K562 (cell line): Measurements from ENCODE around the gene TSPAN15. TPM values are rescaled to one million over a fixed set of nuclear protein-coding genes. Genes with fewer than 3 reads are reported as not detected.
A peak's percentile ranks its signal among the peaks of the same experiment; 100 is the strongest.

Experiments used
- ADNP ChIP-seq: fragments of 200-800 bp; sonication (Bioruptor generic); IDR thresholded peaks from 2 replicates; pipeline ENCODE4 v1.6.1; 2016; ENCODE audit warnings: missing genetic modification characterization, missing compliant biosample characterization
- ATF2 ChIP-seq: sonication (generic); formaldehyde crosslinking; IDR thresholded peaks from 2 replicates; pipeline ENCODE4 v1.8.1; 2022; ENCODE audit warnings: missing genetic modification reagents
- HCFC1 ChIP-seq: IDR thresholded peaks from 2 replicates; pipeline ENCODE4 v1.6.1; 2012; ENCODE audit warnings: low read depth, low read length, improper control_type of control experiment
- MAFK ChIP-seq: IDR thresholded peaks from 2 replicates; pipeline ENCODE4 v1.6.1; 2011; ENCODE audit warnings: low read length, improper control_type of control experiment
- RBM15 ChIP-seq: fragments of 200-400 bp; formaldehyde crosslinking; IDR thresholded peaks from 2 replicates; pipeline ENCODE4 v1.6.1; 2018; ENCODE audit warnings: mild to moderate bottlenecking, low read length, moderate library complexity; ENCODE audit not compliant: insufficient read depth
- RERE ChIP-seq: sonication (generic); formaldehyde crosslinking; IDR thresholded peaks from 2 replicates; pipeline ENCODE4 v1.8.0; 2023; ENCODE audit warnings: missing genetic modification reagents, mild to moderate bottlenecking, borderline replicate concordance
- STAG1 ChIP-seq: sonication (generic); formaldehyde crosslinking; IDR thresholded peaks from 2 replicates; pipeline ENCODE4 v1.5.0; 2020; ENCODE audit warnings: missing genetic modification reagents, borderline replicate concordance
- TFE3 ChIP-seq: fragments of 450-650 bp; formaldehyde crosslinking; IDR thresholded peaks from 2 replicates; pipeline ENCODE4 v1.4.0; 2020; ENCODE audit warnings: mild to moderate bottlenecking, mixed read lengths
- ZKSCAN1 ChIP-seq: fragments of 150-350 bp; IDR thresholded peaks from 2 replicates; pipeline ENCODE4 v1.6.1; 2016; ENCODE audit warnings: low read depth, low read length
- polyA plus RNA-seq, 8 experiments: library from polyadenylated mRNA; depleted of rRNA in 4 of 8; stranded (reverse) in 5 of 8; unstranded in 3 of 8; fragments of >200 nt; fragmentation: Nextera tagmentation in 2 of 8; fragmentation: Illumina TruSeq in 1 of 8; extraction: Ambion mirVana in 2 of 8; extraction: Trizol in 1 of 8; gene quantifications; 2 replicates each; pipeline versions ENCODE4 v1.2.1 to v1.2.3, GENCODE V29; 2011 to 2014; ENCODE audit warnings: inconsistent platforms in 1 of 8, missing spikeins in 1 of 8
- total RNA-seq, 7 experiments: library from RNA; depleted of rRNA in 6 of 7; stranded (reverse); fragments of >200 nt in 6 of 7; fragmentation: Illumina TruSeq in 2 of 7; extraction: Trizol in 2 of 7; gene quantifications; 2 replicates each; pipeline versions ENCODE4 v1.2.1 to v1.2.3, GENCODE V29; 2011 to 2021; ENCODE audit warnings: low replicate concordance in 1 of 7
- TF ChIP-seq, protein P1 (sequence below): fragments of 450-650 bp; IDR thresholded peaks from 2 replicates; pipeline ENCODE4 v1.6.1; 2016
- TF ChIP-seq, protein P2 (sequence below), 2 experiments: fragments of 450-650 bp; IDR thresholded peaks; 2 replicates each; pipeline ENCODE4 v1.6.1; 2018; ENCODE audit warnings: mild to moderate bottlenecking in 2 of 2, low read depth in 1 of 2; ENCODE audit not compliant: partially characterized antibody in 2 of 2
- TF ChIP-seq, protein P3 (sequence below): fragments of 250-450 bp; sonication (Bioruptor Pico); IDR thresholded peaks from 2 replicates; pipeline ENCODE4 v1.5.0; 2021

Gene TSPAN15
- total and polyA plus RNA-seq, 9 of the 15 experiments (the other 6 are each of a cell fraction or from before 2014, with no cell fraction given) = 0.33 to 1.0 (median 0.45) TPM; not detected in 2

DNA sequence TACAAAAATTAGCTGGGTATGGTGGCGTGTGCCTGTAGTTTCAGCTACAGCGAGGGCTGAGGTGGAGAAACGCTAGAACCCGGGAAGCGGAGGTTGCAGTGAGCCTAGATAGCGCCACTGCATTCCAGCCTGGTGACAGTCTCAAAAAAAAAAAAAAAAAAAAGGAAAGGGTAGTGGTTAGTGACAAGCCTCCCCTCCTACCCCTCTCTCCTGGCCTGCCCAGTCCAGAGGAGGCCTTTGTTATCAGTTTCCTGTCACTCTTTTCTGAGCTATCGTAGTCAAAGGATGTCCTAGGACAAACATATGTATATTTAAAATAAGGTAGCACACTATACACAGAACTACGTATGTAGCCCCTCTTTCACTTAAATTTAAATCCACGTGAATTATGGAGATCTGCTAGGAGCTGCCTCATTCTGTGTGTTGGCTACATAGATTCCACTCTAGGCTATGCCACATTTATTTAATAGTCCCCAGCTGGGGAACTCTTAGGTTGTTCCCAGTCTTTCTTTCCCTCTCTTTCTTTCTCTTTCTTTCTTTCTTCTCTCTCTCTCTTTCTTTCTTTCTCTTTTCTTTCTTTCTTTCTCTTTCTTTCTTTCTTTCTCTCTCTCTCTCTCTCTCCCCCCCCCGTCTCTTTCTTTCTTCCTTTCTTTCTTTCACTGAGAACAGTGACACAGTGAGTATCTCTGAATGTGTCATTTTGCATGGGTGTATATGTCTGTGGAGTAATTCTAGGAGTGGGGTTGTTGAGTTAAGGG is 3.9 kb downstream of the TSPAN15 start (continued):
- no peak for TF ChIP-seq ATF2 (CRISPR knock-in tag)
- TF ChIP-seq, protein P1, sequence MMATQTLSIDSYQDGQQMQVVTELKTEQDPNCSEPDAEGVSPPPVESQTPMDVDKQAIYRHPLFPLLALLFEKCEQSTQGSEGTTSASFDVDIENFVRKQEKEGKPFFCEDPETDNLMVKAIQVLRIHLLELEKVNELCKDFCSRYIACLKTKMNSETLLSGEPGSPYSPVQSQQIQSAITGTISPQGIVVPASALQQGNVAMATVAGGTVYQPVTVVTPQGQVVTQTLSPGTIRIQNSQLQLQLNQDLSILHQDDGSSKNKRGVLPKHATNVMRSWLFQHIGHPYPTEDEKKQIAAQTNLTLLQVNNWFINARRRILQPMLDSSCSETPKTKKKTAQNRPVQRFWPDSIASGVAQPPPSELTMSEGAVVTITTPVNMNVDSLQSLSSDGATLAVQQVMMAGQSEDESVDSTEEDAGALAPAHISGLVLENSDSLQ = peak; percentile 54
- TF ChIP-seq TFE3 (CRISPR knock-in tag) = no peak
- TF ChIP-seq ZKSCAN1 = no peak
- no peak for TF ChIP-seq STAG1 (CRISPR knock-in tag)
- TF ChIP-seq ADNP (tag) = no peak
- no peak for TF ChIP-seq MAFK
- no peak for TF ChIP-seq HCFC1
- TF ChIP-seq RERE = no peak
- TF ChIP-seq, protein P2, sequence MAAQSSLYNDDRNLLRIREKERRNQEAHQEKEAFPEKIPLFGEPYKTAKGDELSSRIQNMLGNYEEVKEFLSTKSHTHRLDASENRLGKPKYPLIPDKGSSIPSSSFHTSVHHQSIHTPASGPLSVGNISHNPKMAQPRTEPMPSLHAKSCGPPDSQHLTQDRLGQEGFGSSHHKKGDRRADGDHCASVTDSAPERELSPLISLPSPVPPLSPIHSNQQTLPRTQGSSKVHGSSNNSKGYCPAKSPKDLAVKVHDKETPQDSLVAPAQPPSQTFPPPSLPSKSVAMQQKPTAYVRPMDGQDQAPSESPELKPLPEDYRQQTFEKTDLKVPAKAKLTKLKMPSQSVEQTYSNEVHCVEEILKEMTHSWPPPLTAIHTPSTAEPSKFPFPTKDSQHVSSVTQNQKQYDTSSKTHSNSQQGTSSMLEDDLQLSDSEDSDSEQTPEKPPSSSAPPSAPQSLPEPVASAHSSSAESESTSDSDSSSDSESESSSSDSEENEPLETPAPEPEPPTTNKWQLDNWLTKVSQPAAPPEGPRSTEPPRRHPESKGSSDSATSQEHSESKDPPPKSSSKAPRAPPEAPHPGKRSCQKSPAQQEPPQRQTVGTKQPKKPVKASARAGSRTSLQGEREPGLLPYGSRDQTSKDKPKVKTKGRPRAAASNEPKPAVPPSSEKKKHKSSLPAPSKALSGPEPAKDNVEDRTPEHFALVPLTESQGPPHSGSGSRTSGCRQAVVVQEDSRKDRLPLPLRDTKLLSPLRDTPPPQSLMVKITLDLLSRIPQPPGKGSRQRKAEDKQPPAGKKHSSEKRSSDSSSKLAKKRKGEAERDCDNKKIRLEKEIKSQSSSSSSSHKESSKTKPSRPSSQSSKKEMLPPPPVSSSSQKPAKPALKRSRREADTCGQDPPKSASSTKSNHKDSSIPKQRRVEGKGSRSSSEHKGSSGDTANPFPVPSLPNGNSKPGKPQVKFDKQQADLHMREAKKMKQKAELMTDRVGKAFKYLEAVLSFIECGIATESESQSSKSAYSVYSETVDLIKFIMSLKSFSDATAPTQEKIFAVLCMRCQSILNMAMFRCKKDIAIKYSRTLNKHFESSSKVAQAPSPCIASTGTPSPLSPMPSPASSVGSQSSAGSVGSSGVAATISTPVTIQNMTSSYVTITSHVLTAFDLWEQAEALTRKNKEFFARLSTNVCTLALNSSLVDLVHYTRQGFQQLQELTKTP (IDR thresholded peaks at IDR 0.05; ENCODE audit: low read depth in 1 of 2, partially characterized antibody in 2 of 2) = no peak
- TF ChIP-seq, protein P3, sequence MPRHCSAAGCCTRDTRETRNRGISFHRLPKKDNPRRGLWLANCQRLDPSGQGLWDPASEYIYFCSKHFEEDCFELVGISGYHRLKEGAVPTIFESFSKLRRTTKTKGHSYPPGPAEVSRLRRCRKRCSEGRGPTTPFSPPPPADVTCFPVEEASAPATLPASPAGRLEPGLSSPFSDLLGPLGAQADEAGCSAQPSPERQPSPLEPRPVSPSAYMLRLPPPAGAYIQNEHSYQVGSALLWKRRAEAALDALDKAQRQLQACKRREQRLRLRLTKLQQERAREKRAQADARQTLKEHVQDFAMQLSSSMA (CRISPR knock-in tag) = no peak
- TF ChIP-seq RBM15 = no peak
